Liver (tissue), 9 donors: ENCODE results near the gene MKI67. TPM values are rescaled to one million over a fixed set of nuclear protein-coding genes. Genes with fewer than 3 reads are reported as not detected.

Experiments used
- DNase-seq: peaks from one replicate; pipeline ENCODE4 v3.0.0-alpha.2; 2017; ENCODE audit warnings: low spot score
- H3K27ac ChIP-seq, 2 donors: one replicate each; pipeline ENCODE4 v1.7.0; 2013; ENCODE audit warnings: inconsistent platforms in 2 of 2, low read length in 2 of 2, control low read depth in 1 of 2, low read depth in 1 of 2, mild to moderate bottlenecking in 1 of 2
- H3K27me3 ChIP-seq, 4 donors: one replicate each; pipeline versions ENCODE4 v1.6.1 to v1.7.0; 2013; ENCODE audit warnings: low read length in 3 of 4, inconsistent platforms in 1 of 4, mild to moderate bottlenecking in 1 of 4, moderate library complexity in 1 of 4; ENCODE audit not compliant: control insufficient read depth in 4 of 4, insufficient read depth in 4 of 4
- H3K36me3 ChIP-seq, 4 donors: one replicate each; pipeline versions ENCODE4 v1.6.1 to v1.7.0; 2013; ENCODE audit warnings: low read length in 3 of 4, mild to moderate bottlenecking in 3 of 4, low read depth in 1 of 4, moderate library complexity in 1 of 4; ENCODE audit not compliant: control insufficient read depth in 4 of 4, insufficient read depth in 3 of 4
- H3K4me1 ChIP-seq, 4 donors: one replicate each; pipeline versions ENCODE4 v1.6.1 to v1.7.0; 2013; ENCODE audit warnings: low read length in 3 of 4, mild to moderate bottlenecking in 3 of 4, moderate library complexity in 1 of 4; ENCODE audit not compliant: control insufficient read depth in 4 of 4, insufficient read depth in 4 of 4
- H3K4me3 ChIP-seq, 3 donors: one replicate each; pipeline versions ENCODE4 v1.6.1 to v1.7.0; 2013; ENCODE audit warnings: low read length in 3 of 3, control low read depth in 1 of 3, low read depth in 1 of 3, mild to moderate bottlenecking in 1 of 3
- H3K9ac ChIP-seq, 2 donors: one replicate each; pipeline ENCODE4 v1.7.0; 2013; ENCODE audit warnings: low read length in 2 of 2, mild to moderate bottlenecking in 2 of 2, moderate library complexity in 2 of 2, control low read depth in 1 of 2, low read depth in 1 of 2
- H3K9me3 ChIP-seq, 4 donors: one replicate each; pipeline versions ENCODE4 v1.6.1 to v1.7.0; 2013; ENCODE audit warnings: low read length in 3 of 4; ENCODE audit not compliant: control insufficient read depth in 4 of 4
- EGR1 ChIP-seq, 2 donors: IDR thresholded peaks; 2 replicates each; pipeline ENCODE4 v1.6.1; 2016 to 2018; ENCODE audit warnings: antibody characterized with exemption in 2 of 2, low read depth in 2 of 2
- FOXA1 ChIP-seq: IDR thresholded peaks from 2 replicates; pipeline ENCODE4 v1.6.1; 2016; ENCODE audit warnings: antibody characterized with exemption
- FOXA2 ChIP-seq: IDR thresholded peaks from 2 replicates; pipeline ENCODE4 v1.6.1; 2016; ENCODE audit warnings: antibody characterized with exemption
- GABPA ChIP-seq, 2 donors: IDR thresholded peaks in 1 of 2; conservative IDR thresholded peaks in 1 of 2; 2 replicates each; pipeline ENCODE4 v1.6.1; 2016; ENCODE audit warnings: antibody characterized with exemption in 2 of 2, mild to moderate bottlenecking in 1 of 2, moderate library complexity in 1 of 2
- HNF4A ChIP-seq, 2 donors: conservative IDR thresholded peaks; 2 replicates each; pipeline ENCODE4 v1.6.1; 2016; ENCODE audit warnings: antibody characterized with exemption in 2 of 2, mild to moderate bottlenecking in 2 of 2
- HNF4G ChIP-seq: IDR thresholded peaks from 2 replicates; pipeline ENCODE4 v1.6.1; 2016; ENCODE audit warnings: antibody characterized with exemption
- JUND ChIP-seq, 2 donors: IDR thresholded peaks; 2 replicates each; pipeline ENCODE4 v1.6.1; 2016; ENCODE audit warnings: antibody characterized with exemption in 2 of 2
- NR2F2 ChIP-seq: IDR thresholded peaks from 2 replicates; pipeline ENCODE4 v1.6.1; 2016; ENCODE audit warnings: antibody characterized with exemption
- RAD21 ChIP-seq, 2 donors: IDR thresholded peaks; 2 replicates each; pipeline ENCODE4 v1.6.1; 2016; ENCODE audit warnings: antibody characterized with exemption in 2 of 2, mild to moderate bottlenecking in 2 of 2
- RXRA ChIP-seq, 2 donors: IDR thresholded peaks; 2 replicates each; pipeline ENCODE4 v1.6.1; 2017 to 2018; ENCODE audit warnings: antibody characterized with exemption in 2 of 2, mild to moderate bottlenecking in 1 of 2
- SP1 ChIP-seq: IDR thresholded peaks from 2 replicates; pipeline ENCODE4 v1.6.1; 2018; ENCODE audit warnings: antibody characterized with exemption, mild to moderate bottlenecking
- TAF1 ChIP-seq: conservative IDR thresholded peaks from 2 replicates; pipeline ENCODE4 v1.6.1; 2016; ENCODE audit warnings: antibody characterized with exemption, mild to moderate bottlenecking
- YY1 ChIP-seq: IDR thresholded peaks from 2 replicates; pipeline ENCODE4 v1.6.1; 2016; ENCODE audit warnings: antibody characterized with exemption, mild to moderate bottlenecking
- WGBS: extraction: QIAGEN DNeasy Blood & Tissue Kit; methylation state at CpG from one replicate; pipeline ENCODE4 v1.1.7; 2013; 5-methylcytosine and 5-hydroxymethylcytosine counted together
- polyA plus RNA-seq, 2 donors: library from polyadenylated mRNA; stranded (reverse) in 1 of 2; unstranded in 1 of 2; fragments of 200-250 nt in 1 of 2; fragments of >200 nt in 1 of 2; fragmentation: Nextera tagmentation in 1 of 2; extraction: Ambion mirVana in 1 of 2; gene quantifications; one replicate each; pipeline versions ENCODE4 v1.2.1 to v1.2.3, GENCODE V29; 2013 to 2015
- total RNA-seq, 2 donors: library from RNA; depleted of rRNA; stranded (reverse); fragments of >200 nt; gene quantifications; one replicate each; pipeline ENCODE4 v1.2.3, GENCODE V29; 2014
- TF ChIP-seq, protein P1 (sequence below): IDR thresholded peaks from 2 replicates; pipeline ENCODE4 v1.6.1; 2016; ENCODE audit warnings: antibody characterized with exemption
- TF ChIP-seq, protein P2 (sequence below): IDR thresholded peaks from 2 replicates; pipeline ENCODE4 v1.6.1; 2016; ENCODE audit warnings: antibody characterized with exemption
- TF ChIP-seq, protein P3 (sequence below): IDR thresholded peaks from 2 replicates; pipeline ENCODE4 v1.6.1; 2016; ENCODE audit warnings: antibody characterized with exemption, mild to moderate bottlenecking
- TF ChIP-seq, protein P4 (sequence below): IDR thresholded peaks from 2 replicates; pipeline ENCODE4 v1.6.1; 2016; ENCODE audit warnings: antibody characterized with exemption
- TF ChIP-seq, protein P5 (sequence below): fragments of 150-350 bp; IDR thresholded peaks from 2 replicates; pipeline ENCODE4 v1.5.1; 2017; ENCODE audit warnings: improper control_type of control experiment, low read depth, low read length; ENCODE audit not compliant: missing input control
- donor health status: healthy.
- donor health status: healthy.
- donor health status: healthy.
- donor health status: healthy.
- donor health status: healthy.

MKI67 gene
- total and polyA plus RNA-seq, 4 donors: 0.25 to 54.5 (median 1.1) TPM

DNA sequence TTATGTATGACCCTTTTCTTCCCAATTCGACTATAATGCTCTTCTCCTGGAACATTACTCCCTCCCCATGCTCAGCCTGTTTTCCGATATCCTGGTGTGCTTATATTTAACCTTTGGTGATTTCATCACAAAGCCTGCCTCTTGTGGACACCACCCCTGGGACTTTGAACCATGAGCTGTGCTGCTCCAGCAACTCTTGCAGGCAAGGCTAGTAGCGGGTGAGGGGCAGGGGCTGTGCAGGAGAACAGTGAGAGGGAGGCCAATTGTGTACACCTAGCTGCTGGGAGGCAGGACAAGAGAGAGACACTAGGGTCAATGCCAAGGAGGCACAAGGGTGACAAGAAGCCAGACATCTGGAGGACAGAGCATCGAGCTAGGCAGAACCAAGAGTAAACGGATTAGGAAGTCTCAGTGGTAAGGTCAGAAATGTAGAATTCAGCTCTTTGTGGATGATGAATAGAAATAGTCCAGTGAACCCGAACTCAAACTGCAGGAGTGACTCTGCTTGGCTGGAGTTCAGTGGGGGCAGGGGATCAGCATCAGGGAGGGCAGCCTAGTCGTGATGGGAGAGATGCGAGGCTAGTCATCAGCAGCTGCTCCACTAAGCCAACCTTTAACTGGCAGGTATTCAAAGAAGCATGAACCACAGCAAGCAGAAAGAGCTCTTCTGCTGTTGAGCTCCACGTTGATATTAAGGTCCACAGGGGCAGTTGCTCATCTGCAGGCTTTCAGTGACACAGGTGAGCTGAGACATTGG, 31.0 kb upstream of the MKI67 start:
- H3K9ac ChIP-seq: no peak overlapping the region
- peaks cover 0 to 2% (median 0%) of the 10 kb centered on the region in 4 donors for H3K27me3 ChIP-seq
- H3K4me3 ChIP-seq: no peak overlapping the region
- no peaks in the 10 kb centered on the region for H3K9me3 ChIP-seq
- TF ChIP-seq GABPA (IDR thresholded peaks at IDR 0.05 in 1 of 2, conservative IDR thresholded peaks at IDR 0.05 in 1 of 2) (no peak), TAF1 (no peak), FOXA2 (peak; percentile 30), RAD21 (IDR thresholded peaks at IDR 0.05) (peak; percentile 38 to 43), YY1 (peak; percentile 78), SP1 (peak; percentile 100), JUND (IDR thresholded peaks at IDR 0.05) (peak; percentile 86 to 88), FOXA1 (peak; percentile 47), EGR1 (IDR thresholded peaks at IDR 0.05; ENCODE audit: low read depth in 2 of 2) (peak in 1 of 2 donors; percentile 49), HNF4A (conservative IDR thresholded peaks at IDR 0.05) (peak; percentile 99), HNF4G (peak; percentile 97), RXRA (IDR thresholded peaks at IDR 0.05) (peak; percentile 85 to 89), NR2F2 (peak; percentile 24)
- TF ChIP-seq, protein P1, sequence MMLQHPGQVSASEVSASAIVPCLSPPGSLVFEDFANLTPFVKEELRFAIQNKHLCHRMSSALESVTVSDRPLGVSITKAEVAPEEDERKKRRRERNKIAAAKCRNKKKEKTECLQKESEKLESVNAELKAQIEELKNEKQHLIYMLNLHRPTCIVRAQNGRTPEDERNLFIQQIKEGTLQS: peak; percentile 81
- TF ChIP-seq, protein P2, sequence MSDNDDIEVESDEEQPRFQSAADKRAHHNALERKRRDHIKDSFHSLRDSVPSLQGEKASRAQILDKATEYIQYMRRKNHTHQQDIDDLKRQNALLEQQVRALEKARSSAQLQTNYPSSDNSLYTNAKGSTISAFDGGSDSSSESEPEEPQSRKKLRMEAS: peak; percentile 84
- TF ChIP-seq, protein P3, sequence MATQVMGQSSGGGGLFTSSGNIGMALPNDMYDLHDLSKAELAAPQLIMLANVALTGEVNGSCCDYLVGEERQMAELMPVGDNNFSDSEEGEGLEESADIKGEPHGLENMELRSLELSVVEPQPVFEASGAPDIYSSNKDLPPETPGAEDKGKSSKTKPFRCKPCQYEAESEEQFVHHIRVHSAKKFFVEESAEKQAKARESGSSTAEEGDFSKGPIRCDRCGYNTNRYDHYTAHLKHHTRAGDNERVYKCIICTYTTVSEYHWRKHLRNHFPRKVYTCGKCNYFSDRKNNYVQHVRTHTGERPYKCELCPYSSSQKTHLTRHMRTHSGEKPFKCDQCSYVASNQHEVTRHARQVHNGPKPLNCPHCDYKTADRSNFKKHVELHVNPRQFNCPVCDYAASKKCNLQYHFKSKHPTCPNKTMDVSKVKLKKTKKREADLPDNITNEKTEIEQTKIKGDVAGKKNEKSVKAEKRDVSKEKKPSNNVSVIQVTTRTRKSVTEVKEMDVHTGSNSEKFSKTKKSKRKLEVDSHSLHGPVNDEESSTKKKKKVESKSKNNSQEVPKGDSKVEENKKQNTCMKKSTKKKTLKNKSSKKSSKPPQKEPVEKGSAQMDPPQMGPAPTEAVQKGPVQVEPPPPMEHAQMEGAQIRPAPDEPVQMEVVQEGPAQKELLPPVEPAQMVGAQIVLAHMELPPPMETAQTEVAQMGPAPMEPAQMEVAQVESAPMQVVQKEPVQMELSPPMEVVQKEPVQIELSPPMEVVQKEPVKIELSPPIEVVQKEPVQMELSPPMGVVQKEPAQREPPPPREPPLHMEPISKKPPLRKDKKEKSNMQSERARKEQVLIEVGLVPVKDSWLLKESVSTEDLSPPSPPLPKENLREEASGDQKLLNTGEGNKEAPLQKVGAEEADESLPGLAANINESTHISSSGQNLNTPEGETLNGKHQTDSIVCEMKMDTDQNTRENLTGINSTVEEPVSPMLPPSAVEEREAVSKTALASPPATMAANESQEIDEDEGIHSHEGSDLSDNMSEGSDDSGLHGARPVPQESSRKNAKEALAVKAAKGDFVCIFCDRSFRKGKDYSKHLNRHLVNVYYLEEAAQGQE: peak; percentile 91
- TF ChIP-seq, protein P4, sequence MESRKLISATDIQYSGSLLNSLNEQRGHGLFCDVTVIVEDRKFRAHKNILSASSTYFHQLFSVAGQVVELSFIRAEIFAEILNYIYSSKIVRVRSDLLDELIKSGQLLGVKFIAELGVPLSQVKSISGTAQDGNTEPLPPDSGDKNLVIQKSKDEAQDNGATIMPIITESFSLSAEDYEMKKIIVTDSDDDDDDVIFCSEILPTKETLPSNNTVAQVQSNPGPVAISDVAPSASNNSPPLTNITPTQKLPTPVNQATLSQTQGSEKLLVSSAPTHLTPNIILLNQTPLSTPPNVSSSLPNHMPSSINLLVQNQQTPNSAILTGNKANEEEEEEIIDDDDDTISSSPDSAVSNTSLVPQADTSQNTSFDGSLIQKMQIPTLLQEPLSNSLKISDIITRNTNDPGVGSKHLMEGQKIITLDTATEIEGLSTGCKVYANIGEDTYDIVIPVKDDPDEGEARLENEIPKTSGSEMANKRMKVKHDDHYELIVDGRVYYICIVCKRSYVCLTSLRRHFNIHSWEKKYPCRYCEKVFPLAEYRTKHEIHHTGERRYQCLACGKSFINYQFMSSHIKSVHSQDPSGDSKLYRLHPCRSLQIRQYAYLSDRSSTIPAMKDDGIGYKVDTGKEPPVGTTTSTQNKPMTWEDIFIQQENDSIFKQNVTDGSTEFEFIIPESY: peak; percentile 75
- TF ChIP-seq, protein P5, sequence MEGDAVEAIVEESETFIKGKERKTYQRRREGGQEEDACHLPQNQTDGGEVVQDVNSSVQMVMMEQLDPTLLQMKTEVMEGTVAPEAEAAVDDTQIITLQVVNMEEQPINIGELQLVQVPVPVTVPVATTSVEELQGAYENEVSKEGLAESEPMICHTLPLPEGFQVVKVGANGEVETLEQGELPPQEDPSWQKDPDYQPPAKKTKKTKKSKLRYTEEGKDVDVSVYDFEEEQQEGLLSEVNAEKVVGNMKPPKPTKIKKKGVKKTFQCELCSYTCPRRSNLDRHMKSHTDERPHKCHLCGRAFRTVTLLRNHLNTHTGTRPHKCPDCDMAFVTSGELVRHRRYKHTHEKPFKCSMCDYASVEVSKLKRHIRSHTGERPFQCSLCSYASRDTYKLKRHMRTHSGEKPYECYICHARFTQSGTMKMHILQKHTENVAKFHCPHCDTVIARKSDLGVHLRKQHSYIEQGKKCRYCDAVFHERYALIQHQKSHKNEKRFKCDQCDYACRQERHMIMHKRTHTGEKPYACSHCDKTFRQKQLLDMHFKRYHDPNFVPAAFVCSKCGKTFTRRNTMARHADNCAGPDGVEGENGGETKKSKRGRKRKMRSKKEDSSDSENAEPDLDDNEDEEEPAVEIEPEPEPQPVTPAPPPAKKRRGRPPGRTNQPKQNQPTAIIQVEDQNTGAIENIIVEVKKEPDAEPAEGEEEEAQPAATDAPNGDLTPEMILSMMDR: no peak
- peak; percentile 64 for DNase-seq
- peaks cover 0 to 25% (median 16%) of the 10 kb centered on the region in 4 donors for H3K4me1 ChIP-seq
- peak overlapping the region; percentile 71 to 89 for H3K27ac ChIP-seq
- no peaks in the 10 kb centered on the region for H3K36me3 ChIP-seq
- WGBS: 33% methylated on average over 9 of the region's 9 CpGs
